ENCODE data around the gene AGPAT2. TPM values are rescaled to one million over a fixed set of nuclear protein-coding genes. Genes with fewer than 3 reads are reported as not detected.

AGPAT2 gene
- total and polyA plus RNA-seq, 2 donors from 2014 or later, result 73.4 to 83.6 TPM

DNA sequence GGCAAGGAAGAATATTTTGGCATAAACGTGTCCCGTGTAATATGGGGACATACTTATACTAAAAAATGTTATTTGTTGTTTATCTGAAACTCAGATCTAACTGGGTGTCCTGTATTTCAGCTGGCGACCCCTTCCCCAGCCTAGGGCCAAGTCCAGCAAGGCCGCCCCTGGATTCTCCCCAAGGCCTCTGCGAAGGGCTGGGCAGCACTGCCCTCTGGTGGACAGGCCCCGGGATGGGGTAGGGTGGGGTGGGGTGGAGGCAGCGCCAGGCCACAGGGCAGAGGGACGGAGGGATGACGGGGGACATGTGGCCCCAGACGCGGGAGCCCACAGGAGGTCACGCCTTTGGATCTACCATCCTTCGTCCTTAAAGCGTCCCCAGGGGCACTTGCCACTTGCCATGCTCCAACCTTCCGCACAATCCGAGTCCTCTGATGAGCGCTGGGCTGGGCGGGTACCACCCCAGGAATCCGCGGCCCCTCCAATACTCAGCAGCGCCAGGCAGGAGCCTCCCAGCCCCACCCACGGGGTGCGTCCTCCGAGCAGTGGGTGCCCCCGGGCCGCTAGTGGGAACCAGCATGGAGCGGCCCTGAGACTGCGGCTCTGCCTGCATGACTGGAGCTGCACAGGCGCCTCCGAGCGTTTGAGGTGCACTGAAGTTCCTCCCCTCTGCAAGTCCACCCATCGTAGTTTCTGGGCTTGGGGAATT, 7.1 kb upstream of the AGPAT2 start:
- Histone ChIP-seq H3K36me3 (ENCODE audit: control insufficient read depth in 2 of 3, insufficient read depth in 3 of 3, low read length in 3 of 3) (no peaks in the 10 kb centered on the region), H3K27me3 (ENCODE audit: control insufficient read depth, insufficient read depth, low read length) (no peaks in the 10 kb centered on the region), H3K9ac (ENCODE audit: low read length in 3 of 3) (peak overlapping the region in 1 of 3 donors; percentile 12), H3K4me1 (ENCODE audit: control insufficient read depth in 2 of 3, insufficient read depth in 2 of 3, low read depth in 1 of 3, low read length in 3 of 3) (peaks cover 0 to 47% (median 30%) of the 10 kb centered on the region in 3 donors), H3K9me3 (ENCODE audit: control insufficient read depth in 2 of 3, insufficient read depth in 1 of 3, low read length in 3 of 3) (no peaks in the 10 kb centered on the region), H3K27ac (ENCODE audit: low read depth in 2 of 2, low read length in 2 of 2) (peak overlapping the region; percentile 63 to 69), H3K4me3 (ENCODE audit: low read length in 3 of 3) (no peak overlapping the region)
- TF ChIP-seq, protein P1, sequence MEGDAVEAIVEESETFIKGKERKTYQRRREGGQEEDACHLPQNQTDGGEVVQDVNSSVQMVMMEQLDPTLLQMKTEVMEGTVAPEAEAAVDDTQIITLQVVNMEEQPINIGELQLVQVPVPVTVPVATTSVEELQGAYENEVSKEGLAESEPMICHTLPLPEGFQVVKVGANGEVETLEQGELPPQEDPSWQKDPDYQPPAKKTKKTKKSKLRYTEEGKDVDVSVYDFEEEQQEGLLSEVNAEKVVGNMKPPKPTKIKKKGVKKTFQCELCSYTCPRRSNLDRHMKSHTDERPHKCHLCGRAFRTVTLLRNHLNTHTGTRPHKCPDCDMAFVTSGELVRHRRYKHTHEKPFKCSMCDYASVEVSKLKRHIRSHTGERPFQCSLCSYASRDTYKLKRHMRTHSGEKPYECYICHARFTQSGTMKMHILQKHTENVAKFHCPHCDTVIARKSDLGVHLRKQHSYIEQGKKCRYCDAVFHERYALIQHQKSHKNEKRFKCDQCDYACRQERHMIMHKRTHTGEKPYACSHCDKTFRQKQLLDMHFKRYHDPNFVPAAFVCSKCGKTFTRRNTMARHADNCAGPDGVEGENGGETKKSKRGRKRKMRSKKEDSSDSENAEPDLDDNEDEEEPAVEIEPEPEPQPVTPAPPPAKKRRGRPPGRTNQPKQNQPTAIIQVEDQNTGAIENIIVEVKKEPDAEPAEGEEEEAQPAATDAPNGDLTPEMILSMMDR (IDR thresholded peaks at IDR 0.05; ENCODE audit: borderline replicate concordance, extremely low read depth, insufficient read depth), result peak; percentile 66
- DNase-seq (peak in 3 of 5 donors; percentile 66 to 86 (median 77)), FAIRE-seq (no peak)
- intact Hi-C loops (cut with DNase I), result no loop called here

DNA sequence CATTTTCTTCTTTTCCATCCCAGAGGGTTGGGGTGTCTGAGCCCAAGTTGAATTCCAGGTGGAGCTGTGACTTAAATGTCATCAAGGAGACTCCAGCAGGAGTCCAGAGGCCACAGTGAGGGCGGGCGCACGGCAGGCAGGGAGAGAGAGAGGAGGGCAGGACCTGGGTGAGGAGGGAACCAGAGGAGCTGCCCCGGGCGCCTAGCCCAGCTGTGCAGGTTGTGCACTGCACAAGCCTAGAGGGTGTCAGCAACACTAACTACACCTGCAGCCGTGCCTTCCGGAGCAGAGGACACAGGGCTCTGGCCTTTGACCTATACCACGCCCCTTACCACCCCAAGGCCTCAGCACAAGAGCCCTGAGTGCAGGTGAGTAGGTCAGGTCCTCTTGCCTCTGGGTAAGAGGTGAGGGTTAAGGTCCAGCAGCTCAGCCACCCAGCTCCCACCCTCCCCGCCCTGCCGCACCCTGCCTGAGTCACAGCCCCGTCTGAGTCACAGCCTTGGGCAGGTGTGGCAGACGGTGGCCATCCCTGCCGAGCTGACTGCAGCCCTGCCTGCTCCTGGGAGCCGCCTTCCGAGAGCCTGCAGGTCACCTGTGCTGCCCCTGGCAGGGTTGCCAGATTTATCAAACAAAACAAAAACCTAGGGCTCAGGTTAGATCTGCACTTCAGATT, 6.4 kb upstream of the AGPAT2 start:
- DNase-seq, result peak in 2 of 5 donors; percentile 62 to 95
- no peak overlapping the region for H3K4me3 ChIP-seq (ENCODE audit: low read length in 3 of 3)
- FAIRE-seq, result no peak
- H3K4me1 ChIP-seq (ENCODE audit: control insufficient read depth in 2 of 3, insufficient read depth in 2 of 3, low read depth in 1 of 3, low read length in 3 of 3), result peaks cover 0 to 49% (median 27%) of the 10 kb centered on the region in 3 donors
- intact Hi-C loops (cut with DNase I), result no loop called here
- H3K27me3 ChIP-seq (ENCODE audit: control insufficient read depth, insufficient read depth, low read length), result no peaks in the 10 kb centered on the region
- H3K9me3 ChIP-seq (ENCODE audit: control insufficient read depth in 2 of 3, insufficient read depth in 1 of 3, low read length in 3 of 3), result no peaks in the 10 kb centered on the region
- H3K36me3 ChIP-seq (ENCODE audit: control insufficient read depth in 2 of 3, insufficient read depth in 3 of 3, low read length in 3 of 3), result no peaks in the 10 kb centered on the region
- H3K9ac ChIP-seq (ENCODE audit: low read length in 3 of 3), result peak overlapping the region in 1 of 3 donors; percentile 12
- TF ChIP-seq, protein P1 (IDR thresholded peaks at IDR 0.05; ENCODE audit: borderline replicate concordance, extremely low read depth, insufficient read depth), result peak; percentile 0
- H3K27ac ChIP-seq (ENCODE audit: low read depth in 2 of 2, low read length in 2 of 2), result peak overlapping the region; percentile 63 to 80

DNA sequence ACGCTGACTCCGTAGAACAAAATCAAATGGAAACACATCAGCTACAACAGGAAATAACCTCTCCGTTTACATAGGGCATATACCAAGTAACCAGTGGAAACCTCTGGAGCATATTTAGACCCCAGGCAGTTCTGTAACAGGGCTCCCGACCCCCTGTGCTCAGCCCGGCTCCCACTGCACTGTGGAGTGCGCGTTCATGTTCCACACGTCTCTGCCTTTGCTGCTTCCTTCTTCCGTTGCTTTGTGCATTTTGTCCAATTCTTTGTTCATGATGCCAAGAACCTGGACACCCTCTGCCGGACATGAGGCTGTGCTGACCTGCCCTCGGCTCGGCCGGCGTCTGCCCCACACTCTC, 5.9 kb upstream of the AGPAT2 start:
- no peaks in the 10 kb centered on the region for H3K9me3 ChIP-seq (ENCODE audit: control insufficient read depth in 2 of 3, insufficient read depth in 1 of 3, low read length in 3 of 3)
- no peaks in the 10 kb centered on the region for H3K36me3 ChIP-seq (ENCODE audit: control insufficient read depth in 2 of 3, insufficient read depth in 3 of 3, low read length in 3 of 3)
- DNase-seq (no peak), FAIRE-seq (no peak)
- H3K4me3 ChIP-seq (ENCODE audit: low read length in 3 of 3), result no peak overlapping the region
- no peak overlapping the region for H3K9ac ChIP-seq (ENCODE audit: low read length in 3 of 3)
- H3K27ac ChIP-seq (ENCODE audit: low read depth in 2 of 2, low read length in 2 of 2), result peak overlapping the region; percentile 57 to 80
- H3K4me1 ChIP-seq (ENCODE audit: control insufficient read depth in 2 of 3, insufficient read depth in 2 of 3, low read depth in 1 of 3, low read length in 3 of 3), result peaks cover 0 to 50% (median 25%) of the 10 kb centered on the region in 3 donors
- intact Hi-C loops (cut with DNase I), result no loop called here
- TF ChIP-seq, protein P1 (IDR thresholded peaks at IDR 0.05; ENCODE audit: borderline replicate concordance, extremely low read depth, insufficient read depth), result no peak
- no peaks in the 10 kb centered on the region for H3K27me3 ChIP-seq (ENCODE audit: control insufficient read depth, insufficient read depth, low read length)

Data from kidney (tissue), 14 donors.